D721Med (cell line): ENCODE measurements around the gene AP1S1.
"Not testable (repeated sequence)": the region's sequence is repeated elsewhere in the genome, so short reads cannot be mapped to it uniquely, and the experiment has no call there.

Experiments
- DNase-seq: peaks from one replicate; pipeline ENCODE4 v3.0.0; 2011; ENCODE audit warnings: low spot score; ENCODE audit not compliant: insufficient read length
- FAIRE-seq: peaks from 2 replicates; lab custom pipeline; 2011; peaks lifted over from hg19 to GRCh38; lab: Jason Lieb, UNC
- CTCF ChIP-seq: IDR thresholded peaks from 2 replicates; pipeline ENCODE4 v1.5.1; 2012; ENCODE audit warnings: mild to moderate bottlenecking, control low read depth; ENCODE audit not compliant: insufficient read depth; ENCODE audit errors: missing control alignments

AP1S1 gene

GRCh38 chr7:101186194-101186593 lies 31.9 kb downstream of the AP1S1 start:
- FAIRE-seq (no peak), DNase-seq (no peak)
- no peak for TF ChIP-seq CTCF

DNA sequence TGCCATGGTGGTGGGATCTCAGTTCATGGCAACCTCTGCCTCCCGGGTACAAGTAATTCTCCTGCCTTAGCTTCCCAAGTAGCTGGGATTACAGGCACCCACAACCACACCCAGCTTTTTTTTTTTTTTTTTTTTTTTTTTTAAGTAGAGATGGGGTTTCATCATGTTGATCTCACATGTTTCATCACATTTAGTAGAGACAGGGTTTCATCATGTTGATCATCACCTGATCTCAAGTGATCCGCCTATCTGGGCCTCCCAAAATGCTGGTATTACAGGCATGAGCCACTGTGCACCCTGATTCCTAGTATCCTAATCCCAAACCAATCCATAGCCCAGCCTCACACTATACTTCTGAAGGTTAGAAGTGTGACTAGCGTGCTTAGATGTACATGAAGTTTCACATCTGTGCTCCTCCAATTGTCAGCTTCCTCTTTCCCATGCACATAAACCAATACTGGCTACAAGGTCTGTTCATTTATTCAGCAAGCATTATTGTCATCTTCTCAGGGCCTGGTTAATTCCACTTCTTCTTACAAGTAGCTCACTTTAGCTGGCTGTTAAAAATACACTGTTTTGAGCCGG lies 32.7 kb downstream of the AP1S1 start:
- no peak for TF ChIP-seq CTCF
- FAIRE-seq (no peak), DNase-seq (no peak)

DNA sequence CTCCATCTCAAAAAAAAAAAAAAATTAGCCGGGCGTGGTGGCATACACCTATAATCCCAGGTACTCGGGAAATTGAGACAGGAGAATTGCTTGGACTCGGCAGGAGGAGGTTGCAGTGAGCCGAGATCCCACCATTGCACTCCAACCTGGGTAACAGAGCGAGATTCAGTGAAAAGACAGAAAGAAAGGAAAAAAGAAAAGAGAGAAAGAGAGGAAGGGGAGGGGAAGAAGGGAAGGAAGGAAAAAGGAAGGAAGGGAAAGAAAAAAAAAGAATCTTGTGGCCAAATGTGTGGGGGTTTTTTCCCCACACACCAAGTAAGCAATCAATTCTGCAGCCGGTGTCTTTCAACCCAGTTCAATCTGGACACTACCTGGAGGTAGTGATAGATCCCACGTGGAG lies 34.8 kb downstream of the AP1S1 start:
- no peak for DNase-seq
- no peak for TF ChIP-seq CTCF
- FAIRE-seq, result no peak

- TF ChIP-seq CTCF, result no peak
- DNase-seq, result no peak
- no peak for FAIRE-seq
These were observed 41.6 kb downstream of the AP1S1 start for GRCh38 chr7:101195884-101196283.

DNA sequence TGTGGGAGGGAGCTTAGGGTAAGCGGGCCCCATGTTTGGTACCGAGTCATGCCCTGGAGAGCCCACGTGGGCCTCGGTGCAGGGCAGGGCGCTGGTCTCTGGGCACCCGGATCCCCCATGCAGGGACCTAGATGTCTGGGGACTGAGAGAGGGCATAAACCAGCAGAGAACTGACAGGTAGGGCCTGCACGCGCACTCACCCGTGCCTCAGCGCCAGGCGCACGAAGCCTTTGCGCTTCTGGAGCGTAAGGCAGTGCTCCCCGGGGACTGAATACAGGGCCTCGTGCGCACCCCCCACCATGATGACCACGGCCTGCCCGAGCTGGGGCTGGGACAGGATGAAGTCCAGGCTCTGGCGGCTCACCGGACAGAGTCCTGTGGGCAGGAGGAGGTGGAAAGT lies 43.7 kb downstream of the AP1S1 start:
- FAIRE-seq (no peak), DNase-seq (no peak)
- no peak for TF ChIP-seq CTCF

- no peak for DNase-seq
- TF ChIP-seq CTCF, result no peak
- FAIRE-seq, result no peak
These were observed 44.2 kb downstream of the AP1S1 start for GRCh38 chr7:101198476-101198875.

DNA sequence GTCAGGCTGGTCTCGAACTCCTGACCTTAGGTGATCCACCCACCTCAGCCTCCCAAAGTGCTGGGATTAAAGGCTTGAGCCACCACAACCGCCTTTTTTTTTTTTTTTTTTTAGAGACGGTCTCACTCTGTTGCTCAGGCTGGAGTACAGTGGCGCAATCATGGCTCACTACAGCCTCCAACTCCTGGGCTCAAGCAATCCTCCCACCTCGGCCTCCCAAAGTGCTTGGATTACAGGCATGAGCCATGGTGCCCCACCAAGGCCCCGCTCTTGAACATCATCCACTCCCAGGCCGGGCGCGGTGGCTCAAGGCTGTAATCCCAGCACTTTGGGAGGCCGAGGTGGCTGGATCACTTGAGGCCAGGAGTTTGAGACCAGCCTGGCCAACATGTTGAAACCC lies 45.2 kb downstream of the AP1S1 start:
- FAIRE-seq, DNase-seq: not testable (repeated sequence)

DNA sequence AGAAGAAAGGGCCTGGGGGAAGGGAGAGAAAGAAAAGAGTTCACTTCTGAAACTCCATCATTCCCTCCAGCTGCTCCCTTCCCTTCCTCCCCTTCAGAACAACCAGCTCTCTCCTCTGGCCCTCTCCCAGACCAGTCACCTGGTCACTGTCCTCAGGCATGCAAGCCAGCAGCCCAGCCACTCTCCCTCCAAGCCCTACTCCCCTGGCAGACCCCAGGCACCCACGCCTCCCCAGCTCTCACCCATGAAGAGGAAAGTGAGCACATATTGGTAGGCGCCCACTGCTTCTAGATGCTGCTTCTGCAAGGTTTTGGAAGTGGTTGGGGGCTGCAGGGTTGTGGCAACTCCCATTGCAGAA lies 46.2 kb downstream of the AP1S1 start:
- no peak for FAIRE-seq
- DNase-seq, result no peak
- TF ChIP-seq CTCF, result no peak
